ENCODE measurements around the gene RFX7.

DNA sequence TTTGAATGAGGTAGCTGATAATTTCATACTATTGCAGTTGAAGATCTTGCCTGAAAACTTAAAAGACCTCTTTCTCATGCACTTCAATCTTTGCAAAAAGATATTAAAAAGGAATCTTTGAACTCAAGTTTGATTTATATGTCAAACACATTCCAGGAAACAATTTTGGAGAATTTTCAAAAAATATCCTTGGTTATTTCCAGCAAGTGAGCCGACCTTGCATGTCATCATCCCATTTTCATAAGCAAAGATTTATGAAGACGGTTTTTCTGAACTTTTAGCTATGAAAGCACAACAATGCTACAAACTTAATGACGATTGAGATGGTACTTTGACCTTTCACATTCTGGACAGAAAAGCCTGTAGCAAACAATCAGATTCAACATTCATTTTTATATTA is 95.6 kb downstream of the RFX7 start:
- TF ChIP-seq, protein P1, sequence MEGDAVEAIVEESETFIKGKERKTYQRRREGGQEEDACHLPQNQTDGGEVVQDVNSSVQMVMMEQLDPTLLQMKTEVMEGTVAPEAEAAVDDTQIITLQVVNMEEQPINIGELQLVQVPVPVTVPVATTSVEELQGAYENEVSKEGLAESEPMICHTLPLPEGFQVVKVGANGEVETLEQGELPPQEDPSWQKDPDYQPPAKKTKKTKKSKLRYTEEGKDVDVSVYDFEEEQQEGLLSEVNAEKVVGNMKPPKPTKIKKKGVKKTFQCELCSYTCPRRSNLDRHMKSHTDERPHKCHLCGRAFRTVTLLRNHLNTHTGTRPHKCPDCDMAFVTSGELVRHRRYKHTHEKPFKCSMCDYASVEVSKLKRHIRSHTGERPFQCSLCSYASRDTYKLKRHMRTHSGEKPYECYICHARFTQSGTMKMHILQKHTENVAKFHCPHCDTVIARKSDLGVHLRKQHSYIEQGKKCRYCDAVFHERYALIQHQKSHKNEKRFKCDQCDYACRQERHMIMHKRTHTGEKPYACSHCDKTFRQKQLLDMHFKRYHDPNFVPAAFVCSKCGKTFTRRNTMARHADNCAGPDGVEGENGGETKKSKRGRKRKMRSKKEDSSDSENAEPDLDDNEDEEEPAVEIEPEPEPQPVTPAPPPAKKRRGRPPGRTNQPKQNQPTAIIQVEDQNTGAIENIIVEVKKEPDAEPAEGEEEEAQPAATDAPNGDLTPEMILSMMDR (IDR thresholded peaks at IDR 0.05 in 8 of 11, conservative IDR thresholded peaks at IDR 0.05 in 3 of 11): no peak
- TF ChIP-seq POLR2A (IDR thresholded peaks at IDR 0.05): no peak

Measured in spleen (tissue), 7 donors.